Retinal pigment epithelial cell (primary cell): ENCODE results near the gene NET1.

ENCODE experiments used
- DNase-seq: peaks from one replicate; pipeline ENCODE4 v3.0.0-alpha.2; 2010; ENCODE audit warnings: low read depth
- H3K4me3 ChIP-seq: 2 replicates; pipeline ENCODE4 v1.5.1; 2011; ENCODE audit warnings: mild to moderate bottlenecking, low read length, control low read depth, moderate library complexity
- TF ChIP-seq, protein P1 (sequence below): conservative IDR thresholded peaks from 2 replicates; pipeline ENCODE4 v1.5.1; 2011; ENCODE audit warnings: low read depth, low read length, control low read depth, inconsistent platforms

Gene NET1

DNA sequence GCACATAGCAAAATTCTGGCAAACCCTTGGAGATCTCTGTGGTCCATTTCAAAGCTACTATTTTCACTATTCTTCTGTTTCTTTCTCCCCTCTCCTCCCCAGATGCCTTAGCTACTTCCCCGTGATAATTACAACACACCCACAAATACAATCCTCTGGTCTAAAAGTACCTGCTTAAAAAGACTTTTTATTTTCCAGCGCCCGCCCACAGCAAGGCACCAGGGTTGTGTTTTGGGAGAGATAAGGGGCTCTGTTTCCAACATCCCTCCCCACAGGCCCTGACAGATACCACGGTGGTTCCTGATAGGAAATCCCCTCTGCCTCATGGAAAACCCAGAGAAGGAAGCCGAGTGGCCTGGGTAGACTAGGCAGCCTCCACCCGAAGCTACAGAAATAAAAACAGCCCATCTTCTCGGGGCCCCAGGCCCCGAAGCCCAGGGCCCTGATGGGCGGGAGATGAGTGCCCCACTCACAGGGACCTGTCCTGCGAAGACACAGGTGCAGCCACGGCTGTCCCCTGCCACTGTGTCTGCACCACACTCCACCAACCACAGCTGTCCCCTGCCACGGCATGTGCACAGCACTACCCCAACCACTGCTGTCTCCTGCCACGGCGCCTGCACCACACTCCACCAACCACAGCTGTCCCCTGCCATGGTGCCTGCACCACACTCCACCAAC, 67.3 kb downstream of the NET1 start:
- TF ChIP-seq, protein P1, sequence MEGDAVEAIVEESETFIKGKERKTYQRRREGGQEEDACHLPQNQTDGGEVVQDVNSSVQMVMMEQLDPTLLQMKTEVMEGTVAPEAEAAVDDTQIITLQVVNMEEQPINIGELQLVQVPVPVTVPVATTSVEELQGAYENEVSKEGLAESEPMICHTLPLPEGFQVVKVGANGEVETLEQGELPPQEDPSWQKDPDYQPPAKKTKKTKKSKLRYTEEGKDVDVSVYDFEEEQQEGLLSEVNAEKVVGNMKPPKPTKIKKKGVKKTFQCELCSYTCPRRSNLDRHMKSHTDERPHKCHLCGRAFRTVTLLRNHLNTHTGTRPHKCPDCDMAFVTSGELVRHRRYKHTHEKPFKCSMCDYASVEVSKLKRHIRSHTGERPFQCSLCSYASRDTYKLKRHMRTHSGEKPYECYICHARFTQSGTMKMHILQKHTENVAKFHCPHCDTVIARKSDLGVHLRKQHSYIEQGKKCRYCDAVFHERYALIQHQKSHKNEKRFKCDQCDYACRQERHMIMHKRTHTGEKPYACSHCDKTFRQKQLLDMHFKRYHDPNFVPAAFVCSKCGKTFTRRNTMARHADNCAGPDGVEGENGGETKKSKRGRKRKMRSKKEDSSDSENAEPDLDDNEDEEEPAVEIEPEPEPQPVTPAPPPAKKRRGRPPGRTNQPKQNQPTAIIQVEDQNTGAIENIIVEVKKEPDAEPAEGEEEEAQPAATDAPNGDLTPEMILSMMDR = no peak
- DNase-seq = no peak
- no peak overlapping the region for H3K4me3 ChIP-seq

DNA sequence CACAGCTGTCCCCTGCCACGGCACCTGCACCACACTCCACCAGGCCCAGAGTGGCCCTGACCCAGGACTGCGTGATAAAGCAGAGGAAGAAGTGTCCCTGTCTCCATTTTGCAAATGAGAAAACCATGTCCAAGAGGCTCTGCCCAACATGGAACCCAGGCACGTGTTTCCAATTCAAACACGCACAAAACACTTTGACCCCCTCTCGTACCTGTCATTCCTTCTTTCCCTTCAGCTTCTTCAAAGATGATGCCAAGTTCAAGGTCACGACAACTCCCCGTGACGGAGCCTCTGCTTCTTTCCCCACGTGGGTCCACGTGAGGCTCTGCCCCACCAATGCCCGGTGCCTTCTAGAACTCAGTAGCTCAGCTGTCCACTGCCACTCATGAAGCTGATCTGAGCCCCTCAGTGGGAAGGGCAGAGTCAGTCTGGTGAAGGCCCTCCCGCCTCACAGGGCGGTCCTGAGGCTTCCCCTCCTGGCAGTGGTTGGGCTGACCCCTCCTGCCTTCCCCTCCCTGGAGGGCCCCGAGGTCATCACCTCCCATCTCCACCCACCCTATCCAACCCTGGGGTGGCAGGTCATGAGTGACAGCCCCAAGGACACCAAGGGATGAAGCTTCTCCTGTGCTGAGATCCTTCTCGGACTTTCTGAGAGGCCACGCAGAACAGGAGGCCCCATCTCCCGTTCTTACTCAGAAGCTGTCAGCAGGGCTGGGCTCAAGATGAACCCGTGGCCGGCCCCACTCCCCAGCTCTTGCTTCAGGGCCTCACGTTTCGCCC, 68.0 kb downstream of the NET1 start:
- TF ChIP-seq, protein P1 = no peak
- DNase-seq = no peak
- no peak overlapping the region for H3K4me3 ChIP-seq

DNA sequence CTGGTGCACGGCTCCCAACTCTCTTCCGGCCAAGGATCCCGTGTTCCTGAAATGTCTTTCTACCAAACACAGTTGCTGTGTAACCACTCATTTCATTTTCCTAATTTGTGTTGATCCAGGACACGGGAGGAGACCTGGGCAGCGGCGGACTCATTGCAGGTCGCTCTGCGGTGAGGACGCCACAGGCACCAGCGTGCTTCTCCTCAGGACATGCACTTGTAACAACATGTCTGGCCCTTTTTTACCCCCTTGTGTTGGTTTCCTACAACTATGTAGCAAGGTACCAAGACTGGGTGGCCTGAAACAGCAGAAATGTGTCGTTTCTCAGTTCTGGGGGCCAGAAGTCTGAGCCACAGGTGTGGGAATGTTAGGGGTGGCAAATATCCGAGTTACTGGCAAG, 68.8 kb downstream of the NET1 start:
- no peak for DNase-seq
- H3K4me3 ChIP-seq = no peak overlapping the region
- TF ChIP-seq, protein P1 = no peak

DNA sequence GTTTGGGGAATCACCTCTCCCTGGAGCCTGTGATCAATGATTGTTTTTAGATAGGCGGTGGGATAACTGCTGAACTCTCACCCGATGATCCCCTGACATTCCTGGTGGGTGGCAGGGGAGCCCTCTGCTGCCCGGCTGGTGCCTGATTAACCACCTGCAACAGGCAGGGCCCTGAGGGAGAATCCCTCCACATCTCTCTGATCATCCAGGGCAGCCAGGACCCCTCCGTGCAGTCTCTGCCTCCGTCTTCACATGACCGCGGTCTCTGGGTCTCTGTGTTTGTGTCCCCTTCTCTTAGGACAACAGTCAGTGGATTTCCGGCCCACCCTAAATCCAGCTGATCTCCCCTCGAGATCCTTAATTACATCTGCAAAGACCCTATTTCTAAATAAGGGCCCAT, 69.7 kb downstream of the NET1 start:
- H3K4me3 ChIP-seq = no peak overlapping the region
- TF ChIP-seq, protein P1 = no peak
- no peak for DNase-seq

DNA sequence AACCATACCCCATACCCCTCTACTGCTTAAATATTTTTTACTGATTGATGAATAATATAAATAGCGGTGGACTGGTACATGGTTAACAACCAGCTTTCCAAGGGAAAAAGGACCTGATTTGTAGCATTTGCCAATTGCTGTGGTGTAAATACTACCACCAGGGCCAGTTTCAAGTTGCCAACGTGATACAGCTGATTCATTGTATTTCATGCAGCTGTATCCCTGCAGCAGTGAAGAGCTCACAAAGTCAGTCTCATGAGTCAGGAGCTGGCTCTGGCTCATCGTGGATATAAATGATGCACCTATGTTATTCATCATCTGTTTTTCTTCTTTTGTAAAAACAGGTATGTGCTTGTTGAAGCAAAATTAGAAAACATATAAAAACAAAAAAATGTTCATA, 71.8 kb downstream of the NET1 start:
- no peak for DNase-seq
- TF ChIP-seq, protein P1 = no peak
- H3K4me3 ChIP-seq = no peak overlapping the region

DNA sequence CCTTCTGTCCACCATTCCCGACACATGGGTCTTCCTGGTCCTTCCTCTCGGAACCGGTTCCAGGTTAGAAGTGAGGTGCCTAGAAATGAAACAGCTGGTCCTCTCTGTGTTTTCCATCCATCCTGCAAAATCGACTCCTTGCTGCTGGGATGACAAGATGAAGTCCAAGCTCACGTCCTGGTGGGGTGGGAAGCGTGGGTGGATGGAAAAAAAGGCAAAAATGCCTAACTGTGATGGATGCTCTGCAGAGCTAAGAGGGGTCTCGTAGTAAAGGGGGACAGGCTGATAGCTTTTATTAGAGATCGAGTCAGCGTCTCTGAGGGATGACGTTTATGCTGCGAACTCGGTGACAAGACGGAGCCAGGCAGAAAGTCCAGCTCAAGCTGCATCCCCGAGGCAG, 72.9 kb downstream of the NET1 start:
- no peak for DNase-seq
- no peak overlapping the region for H3K4me3 ChIP-seq
- TF ChIP-seq, protein P1 = no peak
